Heart left ventricle (tissue), 13 donors: ENCODE measurements around the gene CAMP.

Experiments
- CTCF ChIP-seq, 12 donors: fragments of 200-600 bp; sonication (generic) in 4 of 12; IDR thresholded peaks; one replicate each; pipeline versions ENCODE4 v1.5.0 to v1.8.0; 2018 to 2022; ENCODE audit warnings: antibody characterized with exemption in 12 of 12, mild to moderate bottlenecking in 5 of 12
- POLR2A ChIP-seq, 2 donors: fragments of 450-650 bp; IDR thresholded peaks; one replicate each; pipeline ENCODE4 v1.6.1; 2017; ENCODE audit warnings: antibody characterized with exemption in 2 of 2, mild to moderate bottlenecking in 2 of 2, moderate library complexity in 2 of 2
- donor health status: ischemic (EF 13 %, LVEDD 7.1; RV severe dilation, severe dysfunction).
- donor health status: DM: no; HTN: yes; CAD: no.
- donor health status: DM: no; HTN: no; CAD: no.
- donor health status: ischemic (EF 25% LVEDD 6.9; RV normal size, moderate dysfunction).
- donor health status: ischemic (EF 25% LVEDD 5.7; RV mildly dilated, moderate dysfunction).
- donor health status: ischemic (EF 35%, LVEDD 5.7; RV mildly dilated, moderate dysfunction).
- donor health status: nonischemic (EF 11% LVEDD 7.7; RV severe dilation, severe dysfunction).
- donor health status: DM: yes; HTN: yes; CAD: no.
- donor health status: PGD.
- donor health status: ischemic (EF 29% LVEDD 5.4; RV normal size, mild dysfunction).
- donor health status: nonischemic (EF 23%, LVEDD 6.1; RV moderate dilation, normal function).

- TF ChIP-seq POLR2A (IDR thresholded peaks at IDR 0.05) (no peak), CTCF (IDR thresholded peaks at IDR 0.05) (no peak)
Measured at GRCh38 chr3:48240000-48240963, 17.0 kb downstream of the CAMP start.
